Erythroblast (primary cell): ENCODE data around the gene GFRA4.

ENCODE experiments used
- GATA1 ChIP-seq: IDR thresholded peaks from 2 replicates; pipeline ENCODE4 v1.6.1; 2011; ENCODE audit warnings: low read depth, mild to moderate bottlenecking, control low read depth, low read length, moderate library complexity
- POLR2A ChIP-seq: IDR thresholded peaks from 2 replicates; pipeline ENCODE4 v1.6.1; 2011; ENCODE audit warnings: mild to moderate bottlenecking, low read length

DNA sequence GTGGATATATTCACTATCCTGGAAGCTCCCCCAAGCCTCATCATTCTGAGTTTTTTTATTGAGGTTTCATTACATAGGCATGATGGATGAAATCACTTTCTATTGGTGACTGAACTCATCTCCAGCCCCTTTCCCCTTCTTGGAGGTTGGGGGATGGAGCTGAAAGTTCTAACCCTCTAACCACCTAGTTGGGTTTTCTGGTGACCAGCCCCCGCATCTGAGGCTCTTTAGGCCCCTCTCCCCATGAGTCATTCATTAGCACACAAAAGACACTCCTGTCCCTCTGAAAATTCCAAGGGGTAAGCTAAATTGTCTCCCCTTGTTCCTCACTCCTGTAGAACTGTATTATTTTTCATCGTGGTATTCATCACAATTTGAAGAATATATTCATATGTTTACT lies 33.3 kb downstream of the GFRA4 start:
- no peak for TF ChIP-seq POLR2A
- TF ChIP-seq GATA1, result no peak
